Fibroblast of lung (primary cell): ENCODE results near the gene SCYGR8. TPM values are rescaled to one million over a fixed set of nuclear protein-coding genes. Genes with fewer than 3 reads are reported as not detected.

ENCODE experiments used
- DNase-seq, 2 donors: peaks; one replicate each; pipeline versions ENCODE4 v3.0.0 to v3.0.0-alpha.2; 2010; ENCODE audit warnings: low read depth in 2 of 2
- H2AFZ ChIP-seq: 2 replicates; pipeline ENCODE4 v1.5.1; 2012; ENCODE audit warnings: low read length, control low read depth, inconsistent platforms
- H3K27ac ChIP-seq: 2 replicates; pipeline ENCODE4 v1.5.1; 2011; ENCODE audit warnings: low read length, control low read depth; ENCODE audit not compliant: insufficient read depth
- H3K27me3 ChIP-seq: 2 replicates; pipeline ENCODE4 v1.5.1; 2011; ENCODE audit warnings: mild to moderate bottlenecking, low read length; ENCODE audit not compliant: control insufficient read depth, insufficient read depth
- H3K36me3 ChIP-seq: 2 replicates; pipeline ENCODE4 v1.5.1; 2011; ENCODE audit warnings: low read length; ENCODE audit not compliant: control insufficient read depth, insufficient read depth
- H3K4me1 ChIP-seq: 2 replicates; pipeline ENCODE4 v1.5.1; 2011; ENCODE audit warnings: low read length; ENCODE audit not compliant: control insufficient read depth, insufficient read depth; ENCODE audit errors: extremely low read depth
- H3K4me2 ChIP-seq: 2 replicates; pipeline ENCODE4 v1.5.1; 2011; ENCODE audit warnings: low read length, control low read depth; ENCODE audit not compliant: insufficient read depth; ENCODE audit errors: extremely low read depth
- H3K4me3 ChIP-seq, 4 experiments: fragments of 200-600 bp in 1 of 4; sonication (generic) in 1 of 4; replicated peaks in 1 of 4; 2 replicates each; pipeline ENCODE4 v1.5.1; 2011 to 2016; ENCODE audit warnings: low read length in 4 of 4, low read depth in 3 of 4, mild to moderate bottlenecking in 3 of 4, control low read depth in 2 of 4, inconsistent platforms in 1 of 4, mixed read lengths in 1 of 4; ENCODE audit not compliant: insufficient read depth in 1 of 4; ENCODE audit errors: control extremely low read depth in 1 of 4
- H3K79me2 ChIP-seq: 2 replicates; pipeline ENCODE4 v1.5.1; 2012; ENCODE audit warnings: mild to moderate bottlenecking, low read length, inconsistent platforms; ENCODE audit not compliant: control insufficient read depth, insufficient read depth
- H3K9ac ChIP-seq: 2 replicates; pipeline ENCODE4 v1.5.1; 2011; ENCODE audit warnings: mild to moderate bottlenecking, low read length, control low read depth; ENCODE audit not compliant: insufficient read depth
- H3K9me3 ChIP-seq: 2 replicates; pipeline ENCODE4 v1.5.1; 2012; ENCODE audit warnings: low read depth, low read length; ENCODE audit not compliant: control insufficient read depth, insufficient read depth
- H4K20me1 ChIP-seq: 2 replicates; pipeline ENCODE4 v1.5.1; 2011; ENCODE audit warnings: low read length; ENCODE audit not compliant: control insufficient read depth, insufficient read depth; ENCODE audit errors: extremely low read depth
- EZH2 ChIP-seq: IDR thresholded peaks from 2 replicates; pipeline ENCODE4 v1.5.1; 2012; ENCODE audit warnings: low read length, control low read depth, mild to moderate bottlenecking; ENCODE audit errors: missing control alignments
- polyA plus RNA-seq, 2 donors: library from polyadenylated mRNA; depleted of rRNA in 1 of 2; stranded (reverse) in 1 of 2; unstranded in 1 of 2; fragments of >200 nt; gene quantifications; 2 replicates each; pipeline ENCODE4 v1.2.1, GENCODE V29; 2011 to 2012; ENCODE audit warnings: missing spikeins in 1 of 2
- total RNA-seq: library from RNA; depleted of rRNA; stranded (reverse); fragments of >200 nt; gene quantifications from 2 replicates; pipeline ENCODE4 v1.2.1, GENCODE V29; 2014
- TF ChIP-seq, protein P1 (sequence below), 2 donors: IDR thresholded peaks in 1 of 2; conservative IDR thresholded peaks in 1 of 2; 1 replicate in 1 of 2; 2 replicates in 1 of 2; pipeline ENCODE4 v1.5.1; 2011 to 2012; ENCODE audit warnings: low read length in 2 of 2, control low read depth in 1 of 2, inconsistent platforms in 1 of 2, low read depth in 1 of 2, mild to moderate bottlenecking in 1 of 2

The SCYGR8 gene
- total and polyA plus RNA-seq, 2 donors (not counting 1 experiment from before 2014, with no cell fraction given): not detected

DNA sequence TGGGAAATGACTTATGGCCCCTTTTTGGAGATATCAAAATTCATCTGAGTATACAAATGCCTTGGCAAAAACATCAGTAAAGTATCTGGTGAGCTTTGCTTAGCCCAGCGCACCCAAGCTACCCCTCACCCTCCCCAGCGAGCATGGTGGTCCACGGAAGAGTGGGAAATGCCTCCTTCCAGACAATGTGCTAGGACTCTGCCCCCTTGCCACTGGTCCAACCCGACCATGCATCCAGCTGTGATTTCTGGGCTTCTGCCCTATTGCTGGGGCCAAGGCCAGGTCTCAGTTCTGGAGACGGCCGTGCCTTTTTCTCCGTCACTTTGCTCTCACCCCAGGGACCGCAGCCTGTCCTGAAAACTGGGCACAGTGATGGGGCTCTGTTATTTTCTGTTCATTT lies 36.1 kb downstream of the SCYGR8 start:
- Histone ChIP-seq H4K20me1 (no peaks in the 10 kb centered on the region), H3K36me3 (no peaks in the 10 kb centered on the region), H3K4me1 (no peaks in the 10 kb centered on the region), H3K4me2 (no peak overlapping the region), H3K9me3 (no peaks in the 10 kb centered on the region), H3K27me3 (no peaks in the 10 kb centered on the region), H3K4me3 (no peak overlapping the region), H3K79me2 (no peaks in the 10 kb centered on the region), H2AFZ (no peak overlapping the region), H3K27ac (no peak overlapping the region), H3K9ac (no peak overlapping the region)
- TF ChIP-seq, protein P1, sequence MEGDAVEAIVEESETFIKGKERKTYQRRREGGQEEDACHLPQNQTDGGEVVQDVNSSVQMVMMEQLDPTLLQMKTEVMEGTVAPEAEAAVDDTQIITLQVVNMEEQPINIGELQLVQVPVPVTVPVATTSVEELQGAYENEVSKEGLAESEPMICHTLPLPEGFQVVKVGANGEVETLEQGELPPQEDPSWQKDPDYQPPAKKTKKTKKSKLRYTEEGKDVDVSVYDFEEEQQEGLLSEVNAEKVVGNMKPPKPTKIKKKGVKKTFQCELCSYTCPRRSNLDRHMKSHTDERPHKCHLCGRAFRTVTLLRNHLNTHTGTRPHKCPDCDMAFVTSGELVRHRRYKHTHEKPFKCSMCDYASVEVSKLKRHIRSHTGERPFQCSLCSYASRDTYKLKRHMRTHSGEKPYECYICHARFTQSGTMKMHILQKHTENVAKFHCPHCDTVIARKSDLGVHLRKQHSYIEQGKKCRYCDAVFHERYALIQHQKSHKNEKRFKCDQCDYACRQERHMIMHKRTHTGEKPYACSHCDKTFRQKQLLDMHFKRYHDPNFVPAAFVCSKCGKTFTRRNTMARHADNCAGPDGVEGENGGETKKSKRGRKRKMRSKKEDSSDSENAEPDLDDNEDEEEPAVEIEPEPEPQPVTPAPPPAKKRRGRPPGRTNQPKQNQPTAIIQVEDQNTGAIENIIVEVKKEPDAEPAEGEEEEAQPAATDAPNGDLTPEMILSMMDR (conservative IDR thresholded peaks at IDR 0.05 in 1 of 2, IDR thresholded peaks at IDR 0.05 in 1 of 2; ENCODE audit: low read depth in 1 of 2, low read length in 2 of 2): no peak
- no peak for TF ChIP-seq EZH2
- no peak for DNase-seq

DNA sequence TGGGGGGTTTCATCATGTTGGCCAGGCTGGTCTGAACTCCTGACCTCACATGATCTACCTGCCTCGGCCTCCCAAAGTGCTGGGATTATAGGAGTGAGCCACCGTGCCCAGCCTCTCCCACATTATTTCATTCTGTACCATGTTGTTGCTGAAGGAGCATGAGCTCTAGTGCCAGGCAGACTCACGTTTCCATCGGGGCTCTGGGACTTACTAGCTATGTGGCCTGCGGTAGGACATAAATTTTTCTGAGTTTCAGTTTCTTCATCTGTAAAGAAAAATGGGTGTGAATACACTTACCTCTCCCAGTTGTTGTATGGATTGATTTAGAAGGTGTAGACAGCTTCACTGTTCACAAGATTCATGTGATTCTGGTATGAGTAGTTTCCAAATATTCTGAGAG lies 37.1 kb downstream of the SCYGR8 start:
- TF ChIP-seq EZH2: no peak
- TF ChIP-seq, protein P1 (conservative IDR thresholded peaks at IDR 0.05 in 1 of 2, IDR thresholded peaks at IDR 0.05 in 1 of 2; ENCODE audit: low read depth in 1 of 2, low read length in 2 of 2): no peak
- H3K4me2 ChIP-seq: no peak overlapping the region
- no peaks in the 10 kb centered on the region for H3K4me1 ChIP-seq
- H3K36me3 ChIP-seq: no peaks in the 10 kb centered on the region
- DNase-seq: no peak
- no peaks in the 10 kb centered on the region for H3K9me3 ChIP-seq
- no peak overlapping the region for H3K27ac ChIP-seq
- H3K79me2 ChIP-seq: no peaks in the 10 kb centered on the region
- no peaks in the 10 kb centered on the region for H4K20me1 ChIP-seq
- no peak overlapping the region for H2AFZ ChIP-seq
- H3K9ac ChIP-seq: no peak overlapping the region
- no peak overlapping the region for H3K4me3 ChIP-seq
- H3K27me3 ChIP-seq: no peaks in the 10 kb centered on the region

DNA sequence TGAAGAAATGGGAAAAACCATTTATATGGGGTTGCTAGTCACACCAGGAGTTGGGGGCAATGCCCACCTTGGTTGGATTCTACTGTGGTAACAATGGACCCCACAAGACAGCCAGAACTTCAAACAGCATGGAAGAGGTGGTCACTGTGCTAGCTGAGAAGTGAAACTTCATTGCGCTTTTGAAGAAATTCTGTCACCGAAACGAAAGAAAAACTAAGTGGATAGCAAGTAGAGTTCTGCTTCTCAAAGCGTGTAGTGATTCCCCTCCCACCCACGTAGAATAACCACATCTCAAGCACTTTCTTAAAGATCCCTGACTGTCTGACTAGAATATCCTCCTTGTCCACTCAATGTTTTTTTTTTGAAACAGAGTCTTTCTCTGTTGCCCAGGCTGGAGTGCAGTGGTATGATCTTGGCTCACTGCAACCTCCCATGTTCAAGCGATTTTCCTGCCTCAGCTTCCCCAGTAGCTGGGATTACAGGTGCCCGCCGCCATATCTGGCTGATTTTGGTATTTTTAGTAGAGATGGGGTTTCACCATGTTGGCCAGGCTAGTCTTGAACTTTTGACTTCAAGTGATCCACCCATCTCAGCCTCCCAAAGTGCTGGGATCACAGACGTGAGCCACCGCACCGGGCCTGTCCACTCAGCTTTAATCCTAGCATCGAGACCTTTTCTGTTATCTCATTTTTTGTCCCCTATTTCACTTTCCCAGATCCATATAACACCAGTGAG lies 37.9 kb downstream of the SCYGR8 start:
- no peak for DNase-seq
- no peak for TF ChIP-seq EZH2
- no peaks in the 10 kb centered on the region for H3K27me3 ChIP-seq
- H2AFZ ChIP-seq: no peak overlapping the region
- no peaks in the 10 kb centered on the region for H4K20me1 ChIP-seq
- no peak overlapping the region for H3K27ac ChIP-seq
- no peak overlapping the region for H3K4me2 ChIP-seq
- H3K9ac ChIP-seq: no peak overlapping the region
- H3K36me3 ChIP-seq: no peaks in the 10 kb centered on the region
- no peaks in the 10 kb centered on the region for H3K79me2 ChIP-seq
- H3K4me1 ChIP-seq: no peaks in the 10 kb centered on the region
- H3K4me3 ChIP-seq: no peak overlapping the region
- H3K9me3 ChIP-seq: no peaks in the 10 kb centered on the region
